Colonic mucosa (tissue), 4 donors: ENCODE data around the gene MATN1. TPM values are rescaled to one million over a fixed set of nuclear protein-coding genes. Genes with fewer than 3 reads are reported as not detected.

Source experiments
- DNase-seq: peaks from one replicate; pipeline ENCODE4 v3.0.0-alpha.2; 2020
- H3K27ac ChIP-seq: fragments of 200-600 bp; one replicate; pipeline ENCODE4 v1.8.0; 2021
- H3K27me3 ChIP-seq: fragments of 200-600 bp; one replicate; pipeline ENCODE4 v1.8.0; 2021
- H3K36me3 ChIP-seq: fragments of 200-600 bp; one replicate; pipeline ENCODE4 v1.8.0; 2021
- H3K4me1 ChIP-seq: fragments of 200-600 bp; one replicate; pipeline ENCODE4 v1.8.0; 2021; ENCODE audit warnings: mild to moderate bottlenecking
- H3K4me3 ChIP-seq: fragments of 200-600 bp; one replicate; pipeline ENCODE4 v1.8.0; 2021
- H3K9ac ChIP-seq, 2 donors: one replicate each; pipeline ENCODE4 v1.7.0; 2013; ENCODE audit warnings: control low read depth in 2 of 2, low read depth in 2 of 2, low read length in 2 of 2
- H3K9me3 ChIP-seq: fragments of 200-600 bp; one replicate; pipeline ENCODE4 v1.8.0; 2021
- CTCF ChIP-seq: fragments of 200-600 bp; IDR thresholded peaks from one replicate; pipeline ENCODE4 v1.8.0; 2022; ENCODE audit warnings: antibody characterized with exemption, mild to moderate bottlenecking
- intact Hi-C: fragments of 100-400 bp; cut with DNase I; formaldehyde crosslinking; loops from one replicate; pipeline ENCODE4 v1.14.1; 2022
- total RNA-seq, 2 donors: library from RNA; stranded (reverse); fragmentation: NEBNext Ultra II Directional in 1 of 2; extraction: Animal tissue kit (Norgen Biotek cat#: 25700) in 1 of 2; gene quantifications; one replicate each; pipeline ENCODE4 v1.2.1, GENCODE V29; 2021
- donor health status: healthy.
- donor health status: DM: no; HTN: no; CAD: no.
- donor health status: DM: no; HTN: no; CAD: no.

MATN1 gene
- total RNA-seq, 2 donors from 2014 or later = not detected

DNA sequence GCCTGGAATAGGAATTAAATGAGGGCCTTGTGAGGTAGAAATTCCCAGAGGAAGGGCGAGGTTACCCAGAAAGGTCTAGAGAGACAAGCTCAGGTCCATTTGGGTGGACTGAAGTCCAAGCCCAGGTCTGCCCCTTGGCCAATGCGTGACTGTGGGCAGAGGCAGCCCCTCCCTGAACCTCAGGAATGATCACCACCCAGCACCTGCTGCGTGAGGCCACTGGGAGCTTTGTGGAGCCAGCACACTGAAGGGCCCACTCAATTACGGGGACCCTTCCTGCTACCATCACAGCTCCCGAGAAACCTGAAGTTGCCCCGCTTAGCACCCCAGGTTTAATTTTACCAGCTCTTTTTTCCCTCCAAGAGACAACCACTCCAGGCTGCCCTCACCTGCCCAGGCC is 6.5 kb upstream of the MATN1 start:
- no peak for TF ChIP-seq CTCF
- no peaks in the 10 kb centered on the region for H3K9me3 ChIP-seq
- H3K27ac ChIP-seq = no peak overlapping the region
- DNase-seq = no peak
- no peaks in the 10 kb centered on the region for H3K27me3 ChIP-seq
- H3K36me3 ChIP-seq = no peaks in the 10 kb centered on the region
- intact Hi-C loops = no loop called here
- no peak overlapping the region for H3K9ac ChIP-seq
- H3K4me3 ChIP-seq = no peak overlapping the region
- no peaks in the 10 kb centered on the region for H3K4me1 ChIP-seq

DNA sequence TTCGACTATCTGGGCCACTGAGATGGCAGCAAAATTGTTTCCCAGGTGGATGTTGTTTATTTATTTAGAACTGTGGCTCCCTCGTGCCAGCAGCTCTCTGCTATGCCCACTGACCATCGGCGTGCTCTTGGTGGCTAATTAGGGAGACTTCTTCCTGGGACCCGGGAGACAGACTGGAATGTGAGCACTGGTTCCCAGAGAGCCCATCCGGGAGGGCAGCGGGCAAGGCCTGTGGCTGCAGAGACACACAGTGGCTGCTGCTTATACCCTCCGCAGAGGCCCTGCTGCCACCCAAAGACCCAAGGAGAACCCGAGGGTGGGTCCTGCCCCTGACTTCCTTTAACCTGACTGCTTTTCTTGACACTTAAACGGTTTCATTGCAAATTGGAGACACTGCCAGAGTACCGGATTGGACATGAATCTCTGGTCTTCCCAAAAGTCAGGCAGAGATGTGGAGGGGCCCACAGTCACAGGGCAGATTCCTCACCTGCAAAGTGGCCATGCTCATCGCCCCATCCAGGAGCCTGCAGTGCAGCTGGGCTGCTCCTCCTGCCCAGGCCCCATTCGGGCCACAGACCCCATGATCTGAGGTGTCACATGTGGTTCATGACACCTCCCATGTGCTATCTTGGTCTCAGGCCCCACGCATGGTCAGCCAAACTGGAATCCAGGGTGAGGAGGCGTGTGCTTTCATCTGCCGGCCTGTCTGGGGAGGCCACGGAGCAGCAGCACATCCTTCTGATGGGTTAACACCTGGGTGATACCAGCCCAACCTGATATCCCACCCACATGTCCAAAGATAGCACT is 5.7 kb upstream of the MATN1 start:
- no peak overlapping the region for H3K4me3 ChIP-seq
- intact Hi-C loops = no loop called here
- no peaks in the 10 kb centered on the region for H3K4me1 ChIP-seq
- H3K27ac ChIP-seq = no peak overlapping the region
- no peak for DNase-seq
- H3K9me3 ChIP-seq = no peaks in the 10 kb centered on the region
- H3K27me3 ChIP-seq = no peaks in the 10 kb centered on the region
- no peak overlapping the region for H3K9ac ChIP-seq
- H3K36me3 ChIP-seq = no peaks in the 10 kb centered on the region
- no peak for TF ChIP-seq CTCF

- no peak for TF ChIP-seq CTCF
- H3K27me3 ChIP-seq = no peaks in the 10 kb centered on the region
- H3K9me3 ChIP-seq = no peaks in the 10 kb centered on the region
- intact Hi-C loops = no loop called here
- H3K9ac ChIP-seq = no peak overlapping the region
- H3K27ac ChIP-seq = no peak overlapping the region
- H3K36me3 ChIP-seq = no peaks in the 10 kb centered on the region
- no peak overlapping the region for H3K4me3 ChIP-seq
- no peaks in the 10 kb centered on the region for H3K4me1 ChIP-seq
- DNase-seq = no peak
These were observed 5.0 kb upstream of the MATN1 start for GRCh38 chr1:30728340-30728739.

DNA sequence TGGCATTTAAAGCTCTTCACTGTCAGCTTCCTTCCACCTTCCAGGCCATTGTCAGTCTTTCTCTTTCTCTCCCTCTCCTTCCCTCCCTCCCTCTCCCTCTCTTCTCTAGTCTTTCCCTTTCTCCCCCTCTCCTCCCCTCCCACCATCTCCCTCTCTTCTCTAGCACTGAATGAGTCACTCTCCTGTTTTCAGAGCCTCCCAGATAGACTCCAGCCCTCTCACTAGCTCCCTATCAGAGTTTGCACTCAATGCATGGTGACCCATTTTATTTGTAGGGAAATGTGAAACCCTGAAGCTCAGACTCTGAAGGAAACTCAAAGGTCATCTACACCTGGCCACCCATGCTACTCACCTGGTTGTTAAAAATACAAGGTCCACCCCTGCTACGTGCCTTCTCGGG is 4.4 kb upstream of the MATN1 start:
- TF ChIP-seq CTCF = no peak
- H3K9ac ChIP-seq = no peak overlapping the region
- H3K36me3 ChIP-seq = no peaks in the 10 kb centered on the region
- H3K27me3 ChIP-seq = no peaks in the 10 kb centered on the region
- no peak overlapping the region for H3K4me3 ChIP-seq
- no peaks in the 10 kb centered on the region for H3K4me1 ChIP-seq
- intact Hi-C loops = no loop called here
- no peak overlapping the region for H3K27ac ChIP-seq
- no peak for DNase-seq
- H3K9me3 ChIP-seq = no peaks in the 10 kb centered on the region

DNA sequence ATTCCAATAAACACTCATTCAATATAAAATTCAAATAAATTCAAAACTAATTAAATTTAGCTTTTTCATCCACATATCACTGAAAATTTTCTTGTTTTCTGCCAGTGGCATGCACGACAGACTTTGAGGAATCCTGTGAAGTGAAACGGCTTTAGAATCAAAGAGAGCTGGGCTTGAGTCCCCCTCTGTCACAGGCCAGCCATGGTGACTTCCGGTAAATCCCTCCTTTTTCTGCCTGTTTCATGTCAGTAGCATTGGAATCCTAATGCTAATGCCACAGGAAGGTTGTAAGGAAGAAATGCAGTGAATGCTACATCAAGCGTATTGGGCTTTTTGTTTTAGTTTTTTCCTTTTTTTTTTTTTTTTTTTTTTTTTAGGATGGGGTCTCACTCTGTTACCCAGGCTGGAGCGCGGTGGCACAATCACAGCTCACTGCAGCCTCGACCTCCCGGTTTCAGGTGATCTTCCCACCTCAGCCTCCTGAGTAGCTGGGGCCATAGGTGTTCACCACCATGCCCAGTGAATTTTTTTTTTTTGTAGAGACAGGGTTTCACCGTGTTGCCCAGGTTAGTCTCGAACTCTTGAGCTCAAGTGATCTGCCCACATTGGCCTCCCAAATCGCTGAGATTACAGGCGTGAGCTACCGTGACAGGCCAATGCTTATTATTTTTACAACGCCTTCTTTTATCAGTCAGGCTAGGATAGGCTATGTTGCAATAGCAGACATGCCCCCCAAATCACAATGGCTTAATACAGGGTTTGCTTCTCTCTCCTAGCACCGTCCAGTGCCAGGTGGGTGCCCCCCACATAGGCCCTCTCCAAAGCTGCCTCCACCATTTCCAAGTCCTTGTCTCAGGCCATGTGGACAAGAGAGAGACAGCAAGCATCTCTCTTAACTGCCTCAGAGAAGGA is 3.6 kb upstream of the MATN1 start:
- Histone ChIP-seq H3K27ac (no peak overlapping the region), H3K36me3 (no peaks in the 10 kb centered on the region), H3K9me3 (no peaks in the 10 kb centered on the region), H3K4me3 (no peak overlapping the region), H3K27me3 (no peaks in the 10 kb centered on the region), H3K9ac (no peak overlapping the region), H3K4me1 (no peaks in the 10 kb centered on the region)
- intact Hi-C loops = no loop called here
- TF ChIP-seq CTCF = no peak
- no peak for DNase-seq
